ENCODE results near the gene KCNJ8. TPM values are rescaled to one million over a fixed set of nuclear protein-coding genes. Genes with fewer than 3 reads are reported as not detected.
"Not testable (repeated sequence)": the region's sequence is repeated elsewhere in the genome, so short reads cannot be mapped to it uniquely, and the experiment has no call there.

KCNJ8 gene
- total RNA-seq, 4 donors from 2014 or later = 3.0 to 22.1 (median 3.6) TPM

- WGBS, 2 donors (ENCODE audit: low coverage in 1 of 2) = 79 to 82% methylated on average over 3 of the region's 3 CpGs
- intact Hi-C loops (cut with DNase I; ENCODE audit: low total_unique reads) = no loop called here
- Histone ChIP-seq H3K36me3 (no peaks in the 10 kb centered on the region), H3K27me3 (no peaks in the 10 kb centered on the region), H3K4me1 (no peaks in the 10 kb centered on the region), H3K4me3 (no peak overlapping the region), H3K9me3 (no peaks in the 10 kb centered on the region), H3K27ac (no peak overlapping the region)
- in situ Hi-C loops (cut with MboI; ENCODE audit: low pct_ligation_motif_present in 1 of 4, low pct_unique_long_range_greater_than_20kb in 1 of 4, low sequenced_read_pairs in 3 of 4) = no loop called here
- TF ChIP-seq EP300 (IDR thresholded peaks at IDR 0.05; ENCODE audit: low read depth) (no peak), POLR2A (IDR thresholded peaks at IDR 0.05) (no peak), POLR2AphosphoS5 (IDR thresholded peaks at IDR 0.05) (no peak), CTCF (IDR thresholded peaks at IDR 0.05) (no peak)
- no peak for DNase-seq
Measured at GRCh38 chr12:21813751-21814150, 39.2 kb upstream of the KCNJ8 start.

- TF ChIP-seq CTCF (IDR thresholded peaks at IDR 0.05) (no peak), EP300 (IDR thresholded peaks at IDR 0.05; ENCODE audit: low read depth) (no peak), POLR2A (IDR thresholded peaks at IDR 0.05) (no peak), POLR2AphosphoS5 (IDR thresholded peaks at IDR 0.05) (no peak)
- no peaks in the 10 kb centered on the region for H3K9me3 ChIP-seq
- H3K36me3 ChIP-seq = no peaks in the 10 kb centered on the region
- no peak overlapping the region for H3K27ac ChIP-seq
- intact Hi-C loops (cut with DNase I; ENCODE audit: low total_unique reads) = no loop called here
- no peak overlapping the region for H3K4me3 ChIP-seq
- no peaks in the 10 kb centered on the region for H3K27me3 ChIP-seq
- DNase-seq = no peak
- no peaks in the 10 kb centered on the region for H3K4me1 ChIP-seq
- in situ Hi-C loops (cut with MboI; ENCODE audit: low pct_ligation_motif_present in 1 of 4, low pct_unique_long_range_greater_than_20kb in 1 of 4, low sequenced_read_pairs in 3 of 4) = no loop called here
Measured at GRCh38 chr12:21813125-21813524, 38.6 kb upstream of the KCNJ8 start.

GRCh38 chr12:21812340-21812739 lies 37.8 kb upstream of the KCNJ8 start:
- in situ Hi-C loops (cut with MboI; ENCODE audit: low pct_ligation_motif_present in 1 of 4, low pct_unique_long_range_greater_than_20kb in 1 of 4, low sequenced_read_pairs in 3 of 4); H3K9me3 ChIP-seq; H3K27me3 ChIP-seq; H3K36me3 ChIP-seq; H3K4me1 ChIP-seq; intact Hi-C loops (cut with DNase I; ENCODE audit: low total_unique reads); DNase-seq; H3K4me3 ChIP-seq; H3K27ac ChIP-seq: not testable (repeated sequence)
- 76 to 83% methylated on average over 1 to 2 of the region's 2 CpGs for WGBS, 2 donors (ENCODE audit: low coverage in 1 of 2)

- H3K27me3 ChIP-seq = no peaks in the 10 kb centered on the region
- no peak for TF ChIP-seq EP300 (IDR thresholded peaks at IDR 0.05; ENCODE audit: low read depth)
- TF ChIP-seq POLR2A (IDR thresholded peaks at IDR 0.05) = no peak
- no peak for TF ChIP-seq POLR2AphosphoS5 (IDR thresholded peaks at IDR 0.05)
- no peak for TF ChIP-seq CTCF (IDR thresholded peaks at IDR 0.05)
- H3K27ac ChIP-seq = no peak overlapping the region
- no peak overlapping the region for H3K4me3 ChIP-seq
- in situ Hi-C loops (cut with MboI; ENCODE audit: low pct_ligation_motif_present in 1 of 4, low pct_unique_long_range_greater_than_20kb in 1 of 4, low sequenced_read_pairs in 3 of 4) (no loop called here), intact Hi-C loops (cut with DNase I; ENCODE audit: low total_unique reads) (no loop called here)
- DNase-seq = no peak
- no peaks in the 10 kb centered on the region for H3K9me3 ChIP-seq
- no peaks in the 10 kb centered on the region for H3K36me3 ChIP-seq
- no peaks in the 10 kb centered on the region for H3K4me1 ChIP-seq
Measured at GRCh38 chr12:21809100-21809499, 34.6 kb upstream of the KCNJ8 start.

GRCh38 chr12:21806255-21806654 lies 31.7 kb upstream of the KCNJ8 start:
- TF ChIP-seq EP300 (IDR thresholded peaks at IDR 0.05; ENCODE audit: low read depth) (no peak), CTCF (IDR thresholded peaks at IDR 0.05) (no peak), POLR2AphosphoS5 (IDR thresholded peaks at IDR 0.05) (no peak), POLR2A (IDR thresholded peaks at IDR 0.05) (no peak)
- Histone ChIP-seq H3K9me3 (no peaks in the 10 kb centered on the region), H3K4me1 (no peaks in the 10 kb centered on the region), H3K27me3 (no peaks in the 10 kb centered on the region), H3K4me3 (no peak overlapping the region), H3K36me3 (no peaks in the 10 kb centered on the region), H3K27ac (no peak overlapping the region)
- intact Hi-C loops (cut with DNase I; ENCODE audit: low total_unique reads) = no loop called here
- in situ Hi-C loops (cut with MboI; ENCODE audit: low pct_ligation_motif_present in 1 of 4, low pct_unique_long_range_greater_than_20kb in 1 of 4, low sequenced_read_pairs in 3 of 4) = no loop called here
- DNase-seq = no peak

Data from transverse colon (tissue), 4 donors.